Measurements from ENCODE around the gene SRY.
"Not testable (repeated sequence)": the region's sequence is repeated elsewhere in the genome, so short reads cannot be mapped to it uniquely, and the experiment has no call there.

Gene SRY

GRCh38 chrY:2787600-2787999 is at the start of gene SRY:
TSS of gene SRY (minus strand) at chrY:2787682. CDS start at chrY:2787603, 79 bp downstream.
- no peak for DNase-seq

GRCh38 chrY:2837078-2837477 is 49.6 kb upstream of the SRY start:
- DNase-seq = no peak

GRCh38 chrY:2835230-2835629 is 47.7 kb upstream of the SRY start:
- no peak for DNase-seq

GRCh38 chrY:2828497-2828896 is 41.0 kb upstream of the SRY start:
- DNase-seq = no peak

- DNase-seq = no peak
Observed at GRCh38 chrY:2824471-2824870, 37.0 kb upstream of the SRY start.

- DNase-seq = not testable (repeated sequence)
Observed at GRCh38 chrY:2817146-2817896, 29.8 kb upstream of the SRY start.

- no peak for DNase-seq
Observed at GRCh38 chrY:2800246-2800645, 12.8 kb upstream of the SRY start.

GRCh38 chrY:2797991-2798390 is 10.5 kb upstream of the SRY start:
- no peak for DNase-seq

- no peak for DNase-seq
Observed at GRCh38 chrY:2796977-2797523, 9.6 kb upstream of the SRY start.

GRCh38 chrY:2789756-2790155 is 2.3 kb upstream of the SRY start:
- no peak for DNase-seq

- DNase-seq = no peak
Observed at GRCh38 chrY:2786876-2787512, 488 bp downstream of the SRY start.

Data from stimulated activated CD4-positive, alpha-beta T cell treated with anti-CD3 and anti-CD28 coated beads, Interleukin-12 subunit alpha, Interleukin-12 subunit beta, amount 100 ng/mL, for 4 hours (primary cell).